H1 (cell line): ENCODE data around the gene MYBPC1. TPM values are rescaled to one million over a fixed set of nuclear protein-coding genes. Genes with fewer than 3 reads are reported as not detected.

ENCODE experiments used
- BCL11A ChIP-seq, 2 experiments: IDR thresholded peaks; one replicate each; pipeline ENCODE4 v1.6.1; 2011; ENCODE audit warnings: low read depth in 2 of 2, low read length in 2 of 2, mild to moderate bottlenecking in 2 of 2
- CHD1 ChIP-seq: IDR thresholded peaks from 2 replicates; pipeline ENCODE4 v1.6.1; 2012; ENCODE audit warnings: low read depth, low read length, improper control_type of control experiment
- CHD7 ChIP-seq: fragments of 300-600 bp; sonication (generic); IDR thresholded peaks from 2 replicates; pipeline ENCODE4 v1.7.1; 2012; ENCODE audit warnings: low read length, moderate library complexity, mild to moderate bottlenecking, inconsistent platforms; ENCODE audit not compliant: insufficient replicate concordance
- CTBP2 ChIP-seq: IDR thresholded peaks from 2 replicates; pipeline ENCODE4 v1.7.0; 2011; ENCODE audit warnings: borderline replicate concordance, mild to moderate bottlenecking, moderate library complexity, mixed read lengths, low read length; ENCODE audit not compliant: insufficient read depth, insufficient read length
- E2F6 ChIP-seq: IDR thresholded peaks from 2 replicates; pipeline ENCODE4 v1.6.1; 2012; ENCODE audit warnings: inconsistent platforms
- NRF1 ChIP-seq: IDR thresholded peaks from 2 replicates; pipeline ENCODE4 v1.6.1; 2011; ENCODE audit warnings: mild to moderate bottlenecking, low read depth, low read length, improper control_type of control experiment
- RBBP5 ChIP-seq: IDR thresholded peaks from 2 replicates; pipeline ENCODE4 v1.7.1; 2012; ENCODE audit warnings: low read depth, mild to moderate bottlenecking, inconsistent platforms, low read length, moderate library complexity, borderline replicate concordance
- SIN3A ChIP-seq, 2 experiments: IDR thresholded peaks in 1 of 2; conservative IDR thresholded peaks in 1 of 2; 2 replicates each; pipeline ENCODE4 v1.6.1; 2011 to 2012; ENCODE audit warnings: low read length in 2 of 2, improper control_type of control experiment in 1 of 2, low read depth in 1 of 2, mild to moderate bottlenecking in 1 of 2
- SIRT6 ChIP-seq: IDR thresholded peaks from one replicate; pipeline ENCODE4 v1.7.1; 2012; ENCODE audit warnings: low read length, inconsistent platforms
- SUZ12 ChIP-seq: fragments of 200-600 bp; sonication (generic); IDR thresholded peaks from 2 replicates; pipeline ENCODE4 v1.6.1; 2012; ENCODE audit warnings: mild to moderate bottlenecking, inconsistent platforms, low read length, moderate library complexity, mixed read lengths
- polyA plus RNA-seq, 7 experiments: library from polyadenylated mRNA; depleted of rRNA in 3 of 7; stranded (reverse) in 5 of 7; unstranded in 2 of 7; fragments of >200 nt in 5 of 7; fragments of 200-250 nt in 2 of 7; gene quantifications; 1 replicate in 5 of 7; 2 replicates in 1 of 7; 4 replicates in 1 of 7; pipeline versions ENCODE4 v1.2.1 to v1.2.3, GENCODE V29; 2011 to 2013; ENCODE audit warnings: missing spikeins in 2 of 7, mixed read lengths in 2 of 7
- total RNA-seq: library from RNA; stranded (reverse); fragmentation: NEBNext Ultra II Directional; extraction: Animal tissue kit (Norgen Biotek cat#: 25700); gene quantifications from 2 replicates; pipeline ENCODE4 v1.2.1, GENCODE V29; 2021

MYBPC1 gene
- total and polyA plus RNA-seq, 2 of the 8 experiments (the other 6 are each of a cell fraction or from before 2014, with no cell fraction given) = not detected

- no peak for TF ChIP-seq CHD7
- TF ChIP-seq NRF1 = no peak
- no peak for TF ChIP-seq BCL11A (IDR thresholded peaks at IDR 0.05; ENCODE audit: low read depth in 2 of 2, low read length in 2 of 2)
- no peak for TF ChIP-seq CHD1
- no peak for TF ChIP-seq CTBP2
- no peak for TF ChIP-seq SIRT6
- no peak for TF ChIP-seq RBBP5
- no peak for TF ChIP-seq SIN3A (conservative IDR thresholded peaks at IDR 0.05 in 1 of 2, IDR thresholded peaks at IDR 0.05 in 1 of 2; ENCODE audit: low read depth in 1 of 2, low read length in 2 of 2)
- no peak for TF ChIP-seq SUZ12
- no peak for TF ChIP-seq E2F6
These were observed 137.5 kb downstream of the MYBPC1 start (continued) for GRCh38 chr12:101732318-101732717.
